HK-2 (cell line): ENCODE results near the gene SLC12A8.
A peak's percentile ranks its signal among the peaks of the same experiment; 100 is the strongest.

Experiments
- DNase-seq: peaks from one replicate; pipeline ENCODE4 v3.0.0-alpha.2; 2018; ENCODE audit not compliant: unreplicated experiment

SLC12A8 gene

GRCh38 chr3:125140011-125140817 lies 72.3 kb downstream of the SLC12A8 start:
- DNase-seq: no peak

DNA sequence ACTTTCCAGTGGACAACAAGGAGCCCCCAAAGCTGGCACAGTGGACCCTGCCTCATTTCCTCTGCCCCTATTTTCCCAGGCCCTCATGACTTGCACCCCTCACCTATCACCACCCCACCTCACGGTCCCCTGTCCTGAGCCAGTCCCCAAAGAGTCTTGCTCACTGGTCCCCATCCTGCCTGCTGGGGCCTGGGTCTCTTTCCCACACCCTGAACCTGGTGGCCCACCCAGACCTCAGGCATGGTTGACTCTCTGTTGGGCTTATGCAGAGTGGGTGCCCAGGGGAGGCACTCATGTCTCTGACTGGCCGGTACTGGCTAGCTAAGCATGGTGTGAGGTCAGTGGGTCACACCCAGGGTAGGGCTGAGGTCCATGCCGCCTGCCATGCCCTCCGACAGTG lies 73.2 kb downstream of the SLC12A8 start:
- DNase-seq: no peak

DNA sequence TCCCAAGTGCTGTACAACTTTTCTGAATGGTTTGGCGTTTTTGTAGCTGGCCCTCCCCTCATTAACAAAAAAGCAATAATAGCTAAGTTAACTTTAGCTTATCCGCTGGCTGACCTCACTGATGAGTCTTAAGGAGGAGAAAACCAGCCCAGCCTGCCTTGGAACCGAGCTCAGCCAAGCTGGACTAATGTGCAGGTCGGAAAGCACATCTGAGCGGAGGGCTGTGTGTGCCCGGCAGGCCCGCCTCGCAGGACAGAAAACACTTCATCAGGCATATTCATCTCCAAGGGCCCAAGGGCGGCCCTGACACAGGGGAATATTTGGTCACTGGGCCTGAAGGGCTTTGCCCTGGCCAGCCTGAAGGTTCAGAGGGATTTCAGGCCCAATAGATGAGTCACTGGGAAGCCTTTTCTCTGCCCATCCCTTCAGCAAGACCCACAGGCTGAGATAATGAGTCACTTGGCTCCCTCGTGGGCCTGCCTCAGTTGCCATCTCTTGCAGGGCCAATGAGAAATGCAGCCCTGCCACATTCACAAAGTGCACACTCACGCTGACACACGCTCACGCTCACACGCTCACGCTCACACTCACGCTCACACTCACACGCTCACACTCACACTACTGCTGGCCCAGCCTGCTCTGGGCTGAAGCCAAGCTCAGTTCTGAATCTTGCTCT lies 75.1 kb downstream of the SLC12A8 start:
- DNase-seq: peak; percentile 23

DNA sequence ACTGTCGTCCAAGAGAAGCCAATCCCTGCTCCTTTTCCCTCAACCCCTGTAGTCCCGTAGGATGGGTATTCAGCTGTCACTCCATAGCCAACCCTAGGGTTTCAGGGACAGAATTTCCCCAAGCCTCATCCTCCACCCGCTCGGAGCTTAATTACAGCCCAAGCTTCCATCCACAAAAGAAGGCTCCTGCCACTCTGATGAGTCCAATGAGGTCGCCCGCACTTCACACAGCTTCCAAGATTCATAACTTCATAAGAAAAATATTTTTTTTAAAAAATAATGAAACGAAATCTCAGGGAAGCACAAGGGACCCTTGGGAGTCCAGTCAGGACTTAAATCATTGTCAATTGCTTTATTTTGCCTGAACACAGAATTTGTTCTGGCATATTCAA lies 75.6 kb downstream of the SLC12A8 start:
- DNase-seq: no peak

- DNase-seq: no peak
These were observed 76.0 kb downstream of the SLC12A8 start for GRCh38 chr3:125136515-125136914.

GRCh38 chr3:125134952-125135351 lies 77.6 kb downstream of the SLC12A8 start:
- DNase-seq: no peak

DNA sequence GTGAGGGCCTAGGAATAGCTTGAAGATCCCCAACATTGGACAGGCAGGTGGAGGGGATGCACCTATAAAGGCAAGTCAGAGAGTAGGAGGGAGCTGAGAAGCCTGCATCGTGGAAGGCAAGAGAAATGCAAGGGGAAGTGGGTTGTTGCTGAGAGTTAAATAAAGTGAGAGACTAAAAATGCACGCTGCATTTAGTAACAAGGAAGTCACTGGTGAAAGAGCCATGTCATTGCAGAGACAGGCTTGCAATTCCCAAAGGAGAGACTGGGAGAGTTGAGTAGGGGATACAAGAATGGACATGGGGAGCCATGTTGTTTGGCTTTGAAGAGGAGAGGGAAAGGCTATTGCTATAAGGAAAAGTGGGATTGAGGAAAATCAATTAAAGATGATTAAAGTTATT lies 79.7 kb downstream of the SLC12A8 start:
- DNase-seq: no peak

GRCh38 chr3:125129512-125129997 lies 83.0 kb downstream of the SLC12A8 start:
- peak; percentile 67 for DNase-seq

DNA sequence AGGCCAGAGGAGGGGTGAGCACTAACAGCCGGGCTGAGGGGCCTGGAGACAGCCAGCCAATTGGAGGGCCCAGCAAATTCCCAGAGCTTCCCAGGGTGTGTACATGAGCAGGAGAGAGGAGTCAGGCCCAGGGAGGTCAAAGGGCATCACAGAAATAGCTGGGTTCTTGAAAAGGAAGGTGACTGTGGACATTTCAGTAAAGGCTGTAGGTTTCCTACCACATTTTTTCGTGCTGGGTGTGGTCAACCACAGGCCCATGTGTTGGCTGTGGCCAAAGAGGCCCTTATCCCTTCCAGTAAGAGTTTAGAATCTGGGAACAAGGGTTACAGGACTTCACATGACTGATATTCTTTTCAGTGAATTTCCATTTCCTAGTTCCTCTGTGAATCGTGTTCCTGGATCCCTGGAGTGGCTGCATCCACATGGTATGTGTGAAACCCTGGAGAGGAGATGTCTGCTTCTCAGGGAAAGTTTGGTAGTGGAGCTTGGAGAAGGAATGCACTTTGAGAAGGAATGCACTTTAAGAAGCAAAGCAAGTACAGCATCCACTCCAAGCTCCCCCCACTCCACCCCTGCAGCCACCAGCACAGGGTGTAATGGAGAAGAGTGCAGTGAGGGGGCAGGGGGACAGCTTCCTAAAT lies 83.6 kb downstream of the SLC12A8 start:
- peak; percentile 42 for DNase-seq

GRCh38 chr3:125126323-125126722 lies 86.2 kb downstream of the SLC12A8 start:
- DNase-seq: no peak

- DNase-seq: no peak
These were observed 86.7 kb downstream of the SLC12A8 start for GRCh38 chr3:125125821-125126245.

DNA sequence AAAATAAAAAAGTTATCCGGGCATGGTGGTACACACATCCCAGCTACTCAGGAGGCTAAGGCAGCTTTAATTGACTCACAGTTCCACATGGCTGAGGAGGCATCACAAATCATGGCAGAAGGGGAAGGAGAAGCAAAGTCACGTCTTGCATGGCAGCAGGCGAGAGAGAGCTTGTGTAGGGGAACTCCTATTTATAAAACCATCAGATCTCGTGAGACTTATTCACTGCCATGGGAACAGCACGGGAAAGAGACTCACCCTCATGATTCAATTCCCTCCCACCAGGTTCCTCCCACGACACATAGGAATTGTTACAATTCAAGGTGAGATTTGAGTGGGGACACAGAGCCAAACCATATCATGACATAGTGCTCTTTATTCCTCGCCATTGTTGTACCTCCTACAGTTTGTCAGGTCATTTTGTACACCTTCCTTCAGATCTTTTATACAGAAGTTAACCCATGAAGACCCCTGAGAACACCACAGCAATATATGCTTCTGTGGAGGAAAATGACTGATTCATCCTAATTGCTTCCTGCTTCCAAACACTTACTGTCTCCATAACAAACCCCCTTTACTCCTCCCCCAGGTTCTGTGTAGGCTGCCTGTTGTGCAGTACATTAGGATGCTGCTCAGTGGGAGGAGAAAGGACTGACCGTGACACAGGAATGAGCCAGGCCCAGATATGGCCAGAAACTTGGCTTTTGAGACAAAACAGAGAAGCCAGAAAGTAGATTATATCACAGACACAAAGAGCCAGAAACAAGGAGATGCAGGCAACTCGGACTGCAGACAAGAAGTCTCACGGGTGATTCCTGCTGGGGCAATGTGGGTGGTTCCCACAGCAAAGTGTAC lies 88.9 kb downstream of the SLC12A8 start:
- no peak for DNase-seq

GRCh38 chr3:125121246-125122010 lies 91.1 kb downstream of the SLC12A8 start:
- DNase-seq: no peak

- no peak for DNase-seq
These were observed 92.0 kb downstream of the SLC12A8 start for GRCh38 chr3:125120379-125121122.

GRCh38 chr3:125119752-125120378 lies 92.7 kb downstream of the SLC12A8 start:
- no peak for DNase-seq

DNA sequence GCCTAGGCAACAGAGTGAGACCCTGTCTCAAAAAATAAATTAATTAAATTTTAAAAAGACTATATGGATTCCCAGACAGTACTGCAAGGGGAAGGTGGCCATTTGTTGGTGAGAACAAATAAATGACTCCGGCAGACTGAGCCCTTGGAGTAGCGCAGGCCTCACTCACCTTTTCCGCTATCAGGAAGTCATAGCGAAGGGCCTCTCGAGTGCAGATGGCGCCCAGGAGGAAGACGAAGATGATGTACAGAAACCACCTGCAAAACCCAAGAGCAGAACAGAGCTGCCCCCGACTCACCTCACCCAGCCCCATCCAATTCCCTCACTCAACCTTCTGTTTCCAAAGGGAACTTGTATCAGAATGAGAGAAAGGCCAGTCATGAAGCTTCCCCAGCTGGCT lies 93.9 kb downstream of the SLC12A8 start:
- DNase-seq: no peak

GRCh38 chr3:125117631-125118191 lies 94.8 kb downstream of the SLC12A8 start:
- DNase-seq: no peak

- DNase-seq: peak; percentile 45
These were observed 96.1 kb downstream of the SLC12A8 start for GRCh38 chr3:125116311-125117080.

DNA sequence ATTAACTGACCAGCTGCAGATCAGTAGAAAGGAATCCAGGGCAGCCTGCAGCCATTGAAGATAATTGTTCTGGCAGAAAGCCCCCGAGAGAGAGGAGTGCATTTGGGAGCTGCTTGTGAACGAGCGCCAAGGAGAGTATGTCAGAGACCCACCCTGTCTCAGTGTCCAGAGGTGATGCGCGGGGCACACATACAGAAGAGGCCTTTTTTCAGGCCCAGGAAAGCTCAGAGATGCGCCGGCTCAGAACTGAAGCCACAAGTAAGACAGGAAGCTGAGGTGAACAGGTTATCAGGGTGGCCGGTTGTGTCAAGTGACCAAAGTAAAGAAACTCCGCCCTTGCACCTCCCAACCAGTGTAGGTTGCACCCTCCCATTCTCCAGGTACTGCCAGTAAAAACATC lies 96.9 kb downstream of the SLC12A8 start:
- no peak for DNase-seq
